GM18511 (cell line): ENCODE data around the gene FAM25A.
A peak's percentile ranks its signal among the peaks of the same experiment; 100 is the strongest.
"Not testable (repeated sequence)": the region's sequence is repeated elsewhere in the genome, so short reads cannot be mapped to it uniquely, and the experiment has no call there.

ENCODE experiments used
- ATAC-seq: cut with Tn5 transposase; IDR thresholded peaks from one replicate; pipeline ENCODE4 v1.9.1; 2021; ENCODE audit warnings: mild to moderate bottlenecking, moderate library complexity; ENCODE audit not compliant: unreplicated experiment

The FAM25A gene

DNA sequence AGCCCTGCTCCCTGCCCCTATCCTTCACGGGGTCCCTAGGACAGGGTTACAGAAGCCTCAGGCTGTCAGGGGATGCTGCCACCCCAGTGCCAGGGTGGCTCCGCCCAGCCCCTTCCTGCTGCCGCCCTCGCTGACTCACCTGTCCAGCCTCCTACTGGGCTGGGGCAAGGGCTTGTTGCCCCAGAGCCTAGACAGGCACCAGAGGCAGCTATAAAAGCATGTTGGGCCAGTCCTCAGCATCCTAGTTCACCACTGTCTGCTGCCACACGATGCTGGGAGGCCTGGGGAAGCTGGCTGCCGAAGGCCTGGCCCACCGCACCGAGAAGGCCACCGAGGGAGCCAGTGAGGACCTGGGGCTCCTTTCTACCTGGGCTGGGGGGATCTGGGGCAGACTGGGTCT, at the start of gene FAM25A:
TSS of gene FAM25A (plus strand) at position 239 of the 400 bp plus-strand sequence. CDS start at position 270, 31 bp downstream.
- ATAC-seq = not testable (repeated sequence)

DNA sequence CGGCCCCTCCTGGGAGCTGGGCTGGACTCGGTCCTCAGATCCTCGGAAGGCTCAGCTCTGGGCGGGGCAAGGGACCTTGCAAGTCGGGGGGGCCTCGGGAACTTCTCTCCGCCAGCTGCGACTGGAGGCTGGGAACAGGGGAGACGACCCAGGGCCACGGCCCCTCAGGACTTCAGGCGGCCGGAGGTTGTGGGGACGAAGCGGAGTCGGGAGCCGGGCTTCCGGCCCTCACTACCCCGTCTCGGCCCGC, 49.2 kb upstream of the FAM25A start:
- ATAC-seq = peak; percentile 12

DNA sequence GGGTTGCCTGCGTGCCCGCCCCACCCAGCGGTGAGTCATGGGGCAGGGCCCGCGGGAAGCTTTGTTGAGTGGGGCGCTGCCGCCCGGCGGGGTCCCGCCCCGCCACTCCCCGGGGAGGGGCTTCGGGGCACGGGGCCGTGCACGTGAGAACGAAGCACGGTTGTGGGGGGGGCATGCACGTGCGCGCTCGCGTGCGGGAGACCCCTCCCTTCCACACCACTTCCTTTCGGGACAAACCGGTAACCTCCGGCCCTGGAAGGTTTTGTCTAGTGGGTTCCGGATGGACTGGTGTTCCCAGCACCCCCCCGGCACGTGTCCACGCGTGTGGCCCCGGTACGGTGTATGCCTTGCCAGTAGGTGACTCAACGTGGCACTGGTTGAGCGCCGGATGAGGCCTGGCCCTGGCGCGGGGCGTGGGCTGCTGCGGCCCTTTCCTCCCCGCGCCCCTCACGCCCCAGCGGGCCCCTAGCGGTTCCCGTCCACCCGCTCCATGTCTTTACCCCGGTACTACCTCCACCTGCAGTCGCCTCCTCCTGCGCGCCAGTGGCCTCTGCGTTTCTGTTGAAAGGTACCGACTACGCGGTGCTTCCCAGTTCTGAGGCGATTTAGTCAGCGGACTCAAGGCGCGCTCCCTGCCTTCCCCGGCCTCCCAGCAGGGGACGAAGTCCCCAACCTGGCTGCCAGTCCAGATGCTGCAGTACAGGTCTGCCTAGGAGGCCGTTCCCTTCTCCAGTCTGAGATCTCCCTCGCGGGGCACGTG, 48.7 kb upstream of the FAM25A start:
- ATAC-seq = peak; percentile 75

DNA sequence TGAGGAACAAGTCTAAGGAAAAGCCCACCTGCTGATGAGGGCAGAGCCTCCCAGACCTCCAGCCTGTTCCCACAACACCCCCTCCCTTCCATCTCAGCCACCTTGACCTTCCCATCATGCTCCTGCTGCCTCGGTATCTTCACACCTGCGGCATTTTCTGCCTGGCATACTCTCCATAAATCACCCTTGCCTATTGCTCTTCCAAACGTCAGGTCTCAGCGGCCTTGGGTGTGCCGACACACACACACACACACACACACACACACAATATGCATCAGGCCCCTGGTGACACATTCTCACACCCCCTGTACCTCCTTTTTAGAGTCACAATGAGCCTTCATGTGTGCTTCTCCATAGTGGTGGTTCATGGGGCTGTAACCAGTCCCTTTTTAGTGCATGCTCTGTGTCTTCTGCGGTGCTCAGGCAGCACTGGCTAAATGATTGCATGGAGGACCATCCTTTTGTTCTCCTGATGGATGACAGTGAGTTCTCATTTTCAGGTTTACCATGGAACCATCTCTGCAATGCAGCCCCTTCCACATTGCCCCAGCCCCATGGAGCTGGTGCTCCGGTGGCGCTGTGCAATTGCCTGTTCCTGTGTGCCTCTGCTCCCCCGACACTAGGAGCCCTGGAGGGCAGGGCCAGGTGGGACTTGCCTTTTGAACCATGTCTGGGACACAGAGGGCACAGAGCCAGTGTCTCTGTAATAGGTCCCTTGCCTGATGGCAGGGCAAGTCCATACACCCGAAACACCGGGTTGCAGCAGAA, 47.3 kb upstream of the FAM25A start:
- no peak for ATAC-seq

DNA sequence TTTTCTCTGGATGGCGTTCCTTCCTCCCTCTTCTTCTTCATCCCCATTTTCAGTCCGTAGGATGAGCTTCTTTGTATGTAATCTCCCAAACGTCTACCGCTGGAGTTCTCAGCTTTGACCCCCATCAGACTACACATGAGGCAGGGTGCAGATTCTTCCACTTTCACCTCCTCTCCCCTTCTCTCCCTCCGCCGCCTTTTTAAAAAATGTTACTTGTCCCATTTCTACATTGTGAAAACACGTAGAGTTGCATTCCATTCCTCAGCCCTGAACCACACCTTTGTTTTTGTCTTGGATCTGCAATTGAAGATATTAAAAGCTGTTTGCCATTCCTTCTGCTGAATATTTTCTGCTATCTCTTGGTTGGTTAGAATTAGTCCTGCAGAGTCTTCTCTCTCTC, 45.6 kb upstream of the FAM25A start:
- ATAC-seq = no peak

DNA sequence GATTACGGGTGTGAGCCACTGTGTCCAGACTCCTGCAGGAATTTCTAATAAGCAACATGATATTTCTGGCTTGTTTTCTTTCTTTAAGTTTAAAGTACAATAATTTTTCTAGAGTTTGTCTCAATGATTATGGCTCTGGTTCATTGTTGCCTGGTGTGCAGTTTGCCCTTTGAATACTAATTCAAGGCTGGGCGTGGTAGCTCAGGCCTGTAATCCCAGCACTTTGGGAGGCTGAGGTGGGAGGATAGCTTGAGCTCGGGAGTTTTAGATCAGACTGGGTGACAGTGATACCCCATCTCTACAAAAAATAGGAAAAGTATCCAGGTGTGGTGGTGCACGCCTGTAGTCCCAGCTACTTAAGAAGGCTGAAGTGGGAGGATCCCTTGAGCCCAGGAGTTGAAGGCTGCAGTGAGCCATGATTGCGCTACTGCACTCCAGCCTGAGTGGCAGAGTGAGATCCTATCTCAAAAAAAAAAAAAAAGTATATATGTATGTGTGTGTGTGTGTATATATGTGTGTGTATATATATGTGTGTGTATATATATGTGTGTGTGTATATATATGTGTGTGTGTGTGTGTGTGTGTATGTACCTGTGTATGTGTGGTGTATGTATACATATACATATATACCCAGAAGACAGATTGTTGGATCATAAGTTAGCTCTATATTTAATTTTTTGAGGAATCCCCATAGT, 43.6 kb upstream of the FAM25A start:
- no peak for ATAC-seq

DNA sequence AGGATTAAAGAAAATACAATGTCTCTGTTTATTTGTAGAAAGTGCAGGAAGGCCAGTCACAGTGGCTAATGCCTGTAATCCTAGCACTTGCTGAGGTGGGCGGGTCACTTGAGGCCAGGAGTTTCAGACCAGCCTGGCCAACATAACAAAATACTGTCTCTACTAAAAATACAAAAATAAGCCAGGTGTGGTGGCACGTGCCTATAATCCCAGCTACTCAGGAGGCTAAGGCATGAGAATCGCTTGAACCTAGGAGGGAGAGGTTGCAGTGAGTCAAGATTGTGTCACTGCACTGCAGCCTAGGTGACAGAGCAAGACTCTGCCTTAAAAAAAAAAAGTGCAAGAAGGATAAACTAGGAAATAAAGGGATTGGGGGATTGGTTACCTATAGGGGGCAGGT, 41.6 kb upstream of the FAM25A start:
- not testable (repeated sequence) for ATAC-seq

DNA sequence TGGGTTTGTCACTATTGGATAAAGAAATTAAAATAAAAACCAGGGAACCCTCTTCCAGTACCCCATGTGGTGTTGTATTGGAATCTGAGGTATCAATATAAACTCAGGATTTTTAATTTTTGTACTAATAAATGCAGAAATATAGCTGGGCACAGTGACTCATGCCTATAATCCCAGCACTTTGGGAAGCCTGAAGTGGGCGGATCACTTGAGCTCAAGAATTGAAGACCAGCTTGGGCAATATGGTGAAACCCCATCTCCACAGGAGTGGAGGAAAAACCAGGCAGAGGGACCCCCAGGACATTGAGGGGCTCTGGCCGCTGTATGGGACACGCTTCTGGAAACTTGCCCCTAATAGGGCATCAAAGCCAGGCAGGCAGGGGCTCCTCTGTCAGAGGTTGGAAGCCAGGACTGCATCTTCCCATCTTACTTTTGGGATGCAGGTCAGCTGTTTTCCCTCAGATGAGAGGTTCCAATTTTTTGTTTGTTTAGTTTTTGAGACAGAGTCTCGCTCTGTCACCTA, 40.7 kb upstream of the FAM25A start:
- ATAC-seq = no peak

DNA sequence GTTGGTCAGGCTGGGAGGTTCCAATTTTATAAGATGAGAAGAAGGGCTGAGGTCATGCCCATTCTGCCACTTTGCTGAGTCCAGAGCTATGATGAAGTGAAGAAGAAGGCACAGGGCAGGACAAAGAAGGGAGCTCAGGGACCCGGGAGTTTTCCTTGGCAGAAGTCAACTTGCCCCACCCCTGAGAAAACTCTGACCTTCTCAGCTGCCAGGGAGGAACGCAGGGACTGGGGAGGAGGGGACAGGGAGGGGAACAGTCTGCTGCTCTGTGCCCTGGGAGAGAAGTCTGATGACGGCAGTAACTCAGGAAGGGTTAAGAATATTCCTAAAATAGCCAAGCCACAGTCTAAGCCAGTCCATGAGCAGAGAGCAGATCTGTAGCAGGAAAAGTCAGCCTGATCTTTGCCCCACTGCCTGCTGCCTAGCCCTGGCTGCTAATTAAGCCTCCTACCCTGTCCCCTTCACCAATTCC, 40.1 kb upstream of the FAM25A start:
- no peak for ATAC-seq

DNA sequence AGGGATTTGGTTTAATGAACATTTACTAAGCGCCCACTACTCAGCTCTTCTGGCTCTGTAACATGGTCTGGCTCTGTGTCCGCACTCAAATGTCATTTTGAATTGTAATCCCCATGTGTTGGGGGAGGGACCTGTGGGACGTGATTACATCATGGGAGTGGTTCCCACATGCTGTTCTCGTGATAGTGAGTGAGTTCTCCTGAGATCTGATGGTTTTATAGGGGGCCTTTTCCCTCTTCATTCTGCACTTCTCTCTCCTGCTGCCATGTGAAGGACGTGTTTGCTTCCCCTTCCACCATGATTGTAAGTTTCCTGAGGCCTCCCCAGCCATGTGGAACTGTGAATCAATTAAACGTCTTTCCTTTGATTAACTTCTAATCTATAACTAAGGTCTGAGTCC, 39.1 kb upstream of the FAM25A start:
- ATAC-seq = not testable (repeated sequence)

DNA sequence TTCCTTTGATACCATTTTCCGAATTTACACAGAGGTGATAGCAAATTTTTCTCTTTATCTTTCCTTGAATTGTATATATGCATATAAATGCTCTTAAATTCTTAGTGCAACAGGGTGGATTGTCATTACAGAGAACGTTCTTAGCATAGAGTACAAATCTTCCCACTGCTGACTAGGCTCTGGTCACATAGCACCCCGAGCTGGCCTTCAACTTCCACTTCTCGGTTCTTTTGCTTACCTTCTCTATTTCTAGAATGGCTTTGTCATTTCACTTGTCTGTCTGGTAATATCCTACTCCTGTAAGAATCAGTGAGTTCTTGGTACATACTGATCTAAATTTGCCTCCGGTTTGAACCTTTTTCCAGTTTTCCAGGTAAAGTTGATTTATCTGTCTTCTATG, 38.4 kb upstream of the FAM25A start:
- ATAC-seq = no peak

DNA sequence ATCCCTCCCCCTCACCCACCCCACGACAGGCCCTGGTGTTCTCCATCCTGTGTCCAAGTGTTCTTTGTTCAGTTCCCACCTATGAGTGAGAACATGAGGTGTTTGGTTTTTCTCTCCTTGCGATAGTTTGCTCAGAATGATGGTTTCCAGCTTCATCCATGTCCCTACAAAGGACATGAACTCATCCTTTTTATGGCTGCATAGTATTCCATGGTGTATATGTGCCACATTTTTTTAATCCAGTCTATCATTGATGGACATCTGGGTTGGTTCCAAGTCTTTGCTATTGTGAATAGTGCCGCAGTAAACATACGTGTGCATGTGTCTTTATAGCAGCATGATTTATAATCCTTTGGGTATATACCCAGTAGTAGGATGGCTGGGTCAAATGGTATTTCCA, 35.6 kb upstream of the FAM25A start:
- ATAC-seq = not testable (repeated sequence)

DNA sequence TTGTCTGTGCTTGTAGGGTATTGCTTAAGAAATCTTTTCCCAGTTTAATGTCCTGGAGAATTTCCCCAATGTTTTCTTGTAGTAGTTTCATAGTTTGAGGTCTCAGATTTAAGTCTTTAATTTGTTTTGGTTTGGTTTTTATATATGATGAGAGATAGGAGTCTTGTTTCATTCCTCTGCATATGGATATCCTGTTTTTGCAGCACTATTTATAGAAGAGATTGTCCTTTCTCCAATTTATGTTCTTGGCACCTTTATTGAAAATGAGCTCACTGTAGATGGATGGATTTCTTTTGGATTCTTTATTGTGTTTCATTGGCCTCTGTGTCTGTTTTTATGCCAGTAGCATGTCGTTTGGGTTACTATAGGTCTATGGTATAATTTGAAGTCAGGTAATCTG, 31.6 kb upstream of the FAM25A start:
- ATAC-seq = no peak

DNA sequence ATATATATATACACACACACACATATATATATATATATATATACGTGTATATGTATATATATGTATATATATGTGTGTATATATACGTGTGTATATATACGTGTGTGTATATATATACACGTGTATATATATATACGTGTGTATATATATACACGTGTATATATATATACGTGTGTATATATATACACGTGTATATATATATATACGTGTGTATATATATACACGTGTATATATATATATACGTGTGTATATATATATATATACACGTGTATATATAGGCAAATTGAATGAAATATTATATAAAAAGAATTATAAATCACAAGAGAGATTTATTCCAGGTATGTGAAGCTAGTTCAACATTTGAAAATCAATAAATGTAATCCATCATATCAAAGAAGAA, 28.7 kb upstream of the FAM25A start:
- ATAC-seq = not testable (repeated sequence)

DNA sequence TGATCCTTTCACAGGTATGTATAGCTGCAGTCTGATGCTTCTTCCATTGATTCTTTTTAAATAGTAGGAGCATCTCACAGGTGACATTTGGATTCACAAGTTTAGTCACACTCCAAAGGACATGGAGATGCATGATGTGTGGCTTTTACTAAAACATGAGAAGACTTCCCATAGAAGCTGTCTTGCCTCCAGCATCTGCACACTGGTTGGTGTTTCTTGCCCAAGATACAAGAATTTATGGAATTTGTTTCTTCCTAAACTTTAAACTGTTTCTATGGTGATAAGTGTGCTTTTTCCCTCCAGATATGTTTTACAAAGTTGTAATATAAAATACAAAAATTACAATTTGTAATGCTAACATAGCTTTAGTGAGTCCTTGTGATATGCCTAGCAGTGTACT, 27.6 kb upstream of the FAM25A start:
- no peak for ATAC-seq

DNA sequence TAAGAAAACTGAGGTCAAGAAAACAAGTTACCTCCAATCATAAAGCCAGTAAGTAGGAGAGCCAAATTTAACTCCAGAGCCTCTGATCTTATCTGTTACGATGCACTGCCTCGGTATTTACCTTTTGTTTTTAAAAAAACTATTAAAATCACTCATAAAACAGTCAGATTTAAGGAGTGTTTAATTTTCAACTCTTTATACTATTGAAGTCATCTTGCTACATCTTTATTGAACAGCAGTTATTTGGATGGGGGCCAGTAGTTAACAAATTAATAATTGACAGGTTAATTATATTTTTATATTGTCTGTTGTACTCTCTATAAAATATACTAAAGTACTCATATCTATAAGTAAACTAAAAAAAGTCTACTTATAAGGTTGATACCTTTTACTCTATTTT, 27.2 kb upstream of the FAM25A start:
- ATAC-seq = no peak

DNA sequence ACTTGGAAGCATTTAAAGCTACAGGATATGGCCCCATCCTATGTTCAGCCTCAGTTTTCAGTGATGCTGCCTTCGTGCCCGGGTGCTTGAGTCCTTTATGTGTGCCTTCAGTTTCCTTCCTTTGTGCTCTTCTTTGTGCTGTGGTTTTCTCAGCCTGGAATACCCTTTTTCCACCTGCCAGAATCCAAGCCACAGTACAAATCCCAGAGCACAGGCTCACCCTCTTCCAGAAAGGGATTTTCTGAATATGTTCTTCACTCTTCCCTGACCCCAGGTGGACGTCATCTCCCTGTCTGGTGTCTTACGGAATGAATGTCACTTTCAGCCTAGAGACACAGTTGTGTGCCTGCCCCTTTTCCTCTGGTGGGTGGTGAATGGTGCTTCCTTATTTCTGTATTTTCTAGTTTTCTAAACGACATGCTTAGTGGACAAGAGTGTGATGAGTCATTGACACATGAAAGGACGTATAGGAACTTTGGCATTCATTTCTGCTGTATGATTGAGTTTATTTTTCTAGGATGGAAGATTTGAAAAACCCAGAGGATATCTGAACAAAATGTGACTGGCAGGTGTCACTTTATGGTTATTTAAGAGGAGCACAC, 20.2 kb upstream of the FAM25A start:
- not testable (repeated sequence) for ATAC-seq

DNA sequence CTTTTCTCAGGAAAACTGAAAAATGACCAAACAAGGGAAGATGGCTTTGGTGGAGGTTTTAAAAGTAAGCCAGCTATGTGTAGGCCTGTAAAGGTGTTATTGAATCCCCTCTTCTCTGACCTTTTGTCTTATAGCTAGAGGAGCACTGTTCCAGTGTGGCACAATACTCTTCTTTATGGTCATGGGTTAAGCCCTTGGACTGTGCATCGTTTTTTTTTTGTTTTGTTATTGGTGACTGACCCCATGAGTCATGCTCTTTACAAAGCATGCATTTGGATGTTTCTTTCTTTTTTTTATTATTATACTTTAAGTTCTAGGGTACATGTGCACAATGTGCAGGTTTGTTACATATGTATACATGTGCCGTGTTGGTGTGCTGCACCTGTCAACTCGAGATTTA, 19.6 kb upstream of the FAM25A start:
- ATAC-seq = no peak

DNA sequence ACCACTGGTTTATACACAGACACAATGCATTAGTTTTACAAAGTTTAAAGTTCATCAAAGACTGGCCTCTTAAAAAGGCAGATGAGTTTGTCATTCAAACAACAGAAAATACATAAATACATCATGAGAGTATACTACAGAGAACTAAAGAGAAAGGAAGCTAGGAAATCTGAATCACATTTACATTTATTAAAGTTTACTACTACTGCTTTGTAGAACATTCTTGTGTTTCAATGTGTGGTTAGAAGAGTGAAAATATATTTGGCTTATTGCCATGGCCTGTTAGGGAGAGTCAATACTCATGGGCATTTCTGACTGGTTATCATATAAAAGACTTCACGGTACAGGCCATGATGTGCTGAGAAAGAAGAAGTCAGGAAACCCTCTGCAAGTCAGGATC, 13.0 kb upstream of the FAM25A start:
- not testable (repeated sequence) for ATAC-seq

DNA sequence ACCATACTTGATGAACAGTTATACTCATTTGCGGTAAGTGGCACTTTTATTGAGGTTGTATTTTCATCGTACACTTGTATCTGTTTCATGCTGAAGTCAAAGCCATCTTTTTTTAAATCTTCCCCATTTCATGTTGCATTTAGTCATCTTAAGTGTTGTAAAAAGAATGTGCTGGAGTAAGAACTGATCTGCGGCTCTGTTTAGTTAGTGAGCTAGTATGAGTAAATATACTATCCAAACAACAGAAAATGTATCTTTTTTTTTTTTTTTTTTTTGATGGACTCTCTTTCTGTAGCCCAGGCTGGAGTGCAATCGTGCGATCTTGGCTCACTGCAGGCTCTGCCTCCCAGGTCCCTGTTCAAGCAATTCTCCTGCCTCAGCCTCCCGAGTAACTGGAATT, 12.4 kb upstream of the FAM25A start:
- ATAC-seq = not testable (repeated sequence)

DNA sequence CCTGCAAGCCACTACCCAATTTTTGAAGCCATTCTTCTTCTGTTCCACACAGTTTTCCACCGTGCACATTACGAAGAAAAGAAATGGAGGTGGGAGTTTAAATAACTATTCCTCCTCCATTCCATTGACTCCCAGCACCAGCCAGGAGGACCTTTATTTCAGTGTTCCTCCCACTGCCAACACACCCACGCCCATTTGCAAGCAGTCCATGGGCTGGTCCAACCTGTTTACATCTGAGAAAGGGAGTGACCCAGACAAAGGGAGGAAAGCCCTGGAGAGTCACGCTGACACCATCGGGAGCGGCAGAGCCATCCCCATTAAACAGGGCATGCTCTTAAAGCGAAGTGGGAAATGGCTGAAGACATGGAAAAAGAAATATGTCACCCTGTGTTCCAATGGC, 11.8 kb upstream of the FAM25A start:
- not testable (repeated sequence) for ATAC-seq
